NCI-H1105 treated with DMSO at 0.1 percent for 48 hours (cell line): Measurements from ENCODE around the gene IFT52.
"Not testable (repeated sequence)": the region's sequence is repeated elsewhere in the genome, so short reads cannot be mapped to it uniquely, and the experiment has no call there.

Experiments used
- DNase-seq: peaks from one replicate; lab custom pipeline; 2025; lab: John Stamatoyannopoulos, UW

IFT52 gene

GRCh38 chr20:43567477-43567876 is 23.3 kb upstream of the IFT52 start:
- no peak for DNase-seq

GRCh38 chr20:43568706-43569105 is 22.0 kb upstream of the IFT52 start:
- DNase-seq = no peak

- DNase-seq = no peak
Observed at GRCh38 chr20:43569282-43569681, 21.5 kb upstream of the IFT52 start.

- DNase-seq = no peak
Observed at GRCh38 chr20:43570496-43570895, 20.2 kb upstream of the IFT52 start.

GRCh38 chr20:43571310-43571709 is 19.4 kb upstream of the IFT52 start:
- DNase-seq = no peak

GRCh38 chr20:43571771-43572170 is 19.0 kb upstream of the IFT52 start:
- DNase-seq = no peak

- DNase-seq = no peak
Observed at GRCh38 chr20:43572891-43573290, 17.8 kb upstream of the IFT52 start.

- no peak for DNase-seq
Observed at GRCh38 chr20:43576108-43576507, 14.6 kb upstream of the IFT52 start.

- DNase-seq = no peak
Observed at GRCh38 chr20:43579861-43580793, 10.6 kb upstream of the IFT52 start.

- DNase-seq = no peak
Observed at GRCh38 chr20:43583133-43583864, 7.4 kb upstream of the IFT52 start.

- DNase-seq = no peak
Observed at GRCh38 chr20:43583982-43584432, 6.7 kb upstream of the IFT52 start.

- DNase-seq = no peak
Observed at GRCh38 chr20:43584448-43585136, 6.1 kb upstream of the IFT52 start.

GRCh38 chr20:43586641-43587040 is 4.1 kb upstream of the IFT52 start:
- no peak for DNase-seq

GRCh38 chr20:43588526-43588925 is 2.2 kb upstream of the IFT52 start:
- DNase-seq = not testable (repeated sequence)

GRCh38 chr20:43590036-43590391 is 723 bp upstream of the IFT52 start:
- DNase-seq = peak; percentile 56

- DNase-seq = not testable (repeated sequence)
Observed at GRCh38 chr20:43601960-43602359, 11.2 kb downstream of the IFT52 start.

GRCh38 chr20:43603124-43603523 is 12.4 kb downstream of the IFT52 start:
- DNase-seq = no peak

- no peak for DNase-seq
Observed at GRCh38 chr20:43605715-43606114, 15.0 kb downstream of the IFT52 start.

GRCh38 chr20:43607278-43607677 is 16.5 kb downstream of the IFT52 start:
- DNase-seq = not testable (repeated sequence)

GRCh38 chr20:43631598-43631997 is 40.9 kb downstream of the IFT52 start:
- DNase-seq = no peak

- DNase-seq = no peak
Observed at GRCh38 chr20:43636429-43636828, 45.7 kb downstream of the IFT52 start.

- no peak for DNase-seq
Observed at GRCh38 chr20:43642548-43642947, 51.8 kb downstream of the IFT52 start.
